ENCODE results near the gene OSBPL2. TPM values are rescaled to one million over a fixed set of nuclear protein-coding genes. Genes with fewer than 3 reads are reported as not detected.

The OSBPL2 gene
- total and polyA plus RNA-seq, 3 experiments from 2014 or later: 24.5 to 24.7 (median 24.6) TPM

- H3K36me3 ChIP-seq (ENCODE audit: insufficient read depth, low read length): no peaks in the 10 kb centered on the region
- Mint-ChIP-seq H3K27ac (no peak overlapping the region), H3K27me3 (no peaks in the 10 kb centered on the region), H3K4me1 (no peaks in the 10 kb centered on the region), H3K4me3 (no peak overlapping the region), H3K9me3 (no peaks in the 10 kb centered on the region), H3K36me3 (peaks cover 0 to 12% (median 0%) of the 10 kb centered on the region in 3 donors)
- ChIA-PET POLR2A (no interaction called here), CTCF (no interaction called here)
- no peak for DNase-seq
- H3K4me1 ChIP-seq (ENCODE audit: insufficient read depth, low read length): no peaks in the 10 kb centered on the region
- H3K4me3 ChIP-seq (ENCODE audit: low read length): no peak overlapping the region
- H3K27ac ChIP-seq (ENCODE audit: low read depth, low read length): no peak overlapping the region
- H3K9me3 ChIP-seq (ENCODE audit: low read length): no peaks in the 10 kb centered on the region
- no peaks in the 10 kb centered on the region for H3K27me3 ChIP-seq (ENCODE audit: insufficient read depth, low read length, poor library complexity, severe bottlenecking)
Measured at GRCh38 chr20:62313021-62313420, 74.7 kb downstream of the OSBPL2 start.

GRCh38 chr20:62313460-62314338 is 75.4 kb downstream of the OSBPL2 start:
- DNase-seq: no peak
- no peaks in the 10 kb centered on the region for H3K4me1 Mint-ChIP-seq
- POLR2A ChIA-PET: no interaction called here
- CTCF ChIA-PET: no interaction called here
- no peaks in the 10 kb centered on the region for H3K27me3 Mint-ChIP-seq
- H3K9me3 ChIP-seq (ENCODE audit: low read length): no peaks in the 10 kb centered on the region
- H3K36me3 ChIP-seq (ENCODE audit: insufficient read depth, low read length): no peaks in the 10 kb centered on the region
- peaks cover 0 to 5% (median 0%) of the 10 kb centered on the region in 3 donors for H3K36me3 Mint-ChIP-seq
- H3K27ac Mint-ChIP-seq: no peak overlapping the region
- H3K27me3 ChIP-seq (ENCODE audit: insufficient read depth, low read length, poor library complexity, severe bottlenecking): no peaks in the 10 kb centered on the region
- H3K4me3 Mint-ChIP-seq: no peak overlapping the region
- no peaks in the 10 kb centered on the region for H3K9me3 Mint-ChIP-seq
- no peak overlapping the region for H3K4me3 ChIP-seq (ENCODE audit: low read length)
- no peak overlapping the region for H3K27ac ChIP-seq (ENCODE audit: low read depth, low read length)
- H3K4me1 ChIP-seq (ENCODE audit: insufficient read depth, low read length): no peaks in the 10 kb centered on the region

- Mint-ChIP-seq H3K4me3 (no peak overlapping the region), H3K4me1 (no peaks in the 10 kb centered on the region), H3K27me3 (no peaks in the 10 kb centered on the region), H3K27ac (no peak overlapping the region), H3K36me3 (no peaks in the 10 kb centered on the region), H3K9me3 (no peaks in the 10 kb centered on the region)
- CTCF ChIA-PET: no interaction called here
- POLR2A ChIA-PET: no interaction called here
- Histone ChIP-seq H3K9me3 (ENCODE audit: low read length) (no peaks in the 10 kb centered on the region), H3K4me3 (ENCODE audit: low read length) (no peak overlapping the region), H3K36me3 (ENCODE audit: insufficient read depth, low read length) (no peaks in the 10 kb centered on the region), H3K27me3 (ENCODE audit: insufficient read depth, low read length, poor library complexity, severe bottlenecking) (no peaks in the 10 kb centered on the region), H3K27ac (ENCODE audit: low read depth, low read length) (no peak overlapping the region), H3K4me1 (ENCODE audit: insufficient read depth, low read length) (no peaks in the 10 kb centered on the region)
- DNase-seq: no peak
Measured at GRCh38 chr20:62314339-62314638, 76.0 kb downstream of the OSBPL2 start.

GRCh38 chr20:62314711-62315302 is 76.5 kb downstream of the OSBPL2 start:
- POLR2A ChIA-PET: no interaction called here

GRCh38 chr20:62315773-62316172 is 77.5 kb downstream of the OSBPL2 start:
- H3K4me3 ChIP-seq (ENCODE audit: low read length): no peak overlapping the region
- H3K4me1 Mint-ChIP-seq: no peaks in the 10 kb centered on the region
- no peak overlapping the region for H3K4me3 Mint-ChIP-seq
- H3K27me3 Mint-ChIP-seq: no peaks in the 10 kb centered on the region
- H3K36me3 Mint-ChIP-seq: no peaks in the 10 kb centered on the region
- no peak for DNase-seq
- no peaks in the 10 kb centered on the region for H3K9me3 ChIP-seq (ENCODE audit: low read length)
- no peak overlapping the region for H3K27ac Mint-ChIP-seq
- no peaks in the 10 kb centered on the region for H3K4me1 ChIP-seq (ENCODE audit: insufficient read depth, low read length)
- no peaks in the 10 kb centered on the region for H3K27me3 ChIP-seq (ENCODE audit: insufficient read depth, low read length, poor library complexity, severe bottlenecking)
- ChIA-PET CTCF (interaction anchor here (1.6 kb wide), 1 partner anchor 15 kb away, joined by 3 read pairs; no protein-coding TSS in a partner anchor), POLR2A (no interaction called here)
- H3K36me3 ChIP-seq (ENCODE audit: insufficient read depth, low read length): no peaks in the 10 kb centered on the region
- no peaks in the 10 kb centered on the region for H3K9me3 Mint-ChIP-seq
- H3K27ac ChIP-seq (ENCODE audit: low read depth, low read length): no peak overlapping the region

More at GRCh38 chr20:62314711-62315302, 76.5 kb downstream of the OSBPL2 start:
- H3K4me3 Mint-ChIP-seq: no peak overlapping the region
- DNase-seq: no peak
- Histone ChIP-seq H3K4me1 (ENCODE audit: insufficient read depth, low read length) (no peaks in the 10 kb centered on the region), H3K36me3 (ENCODE audit: insufficient read depth, low read length) (no peaks in the 10 kb centered on the region), H3K27me3 (ENCODE audit: insufficient read depth, low read length, poor library complexity, severe bottlenecking) (no peaks in the 10 kb centered on the region), H3K4me3 (ENCODE audit: low read length) (no peak overlapping the region), H3K27ac (ENCODE audit: low read depth, low read length) (no peak overlapping the region), H3K9me3 (ENCODE audit: low read length) (no peaks in the 10 kb centered on the region)
- H3K27me3 Mint-ChIP-seq: no peaks in the 10 kb centered on the region
- no peaks in the 10 kb centered on the region for H3K36me3 Mint-ChIP-seq
- H3K27ac Mint-ChIP-seq: no peak overlapping the region
- CTCF ChIA-PET: interaction anchor here (1.6 kb wide), 1 partner anchor 14 kb away, joined by 3 read pairs; no protein-coding TSS in a partner anchor
- no peaks in the 10 kb centered on the region for H3K4me1 Mint-ChIP-seq
- no peaks in the 10 kb centered on the region for H3K9me3 Mint-ChIP-seq

- Histone ChIP-seq H3K4me3 (ENCODE audit: low read length) (no peak overlapping the region), H3K36me3 (ENCODE audit: insufficient read depth, low read length) (no peaks in the 10 kb centered on the region), H3K9me3 (ENCODE audit: low read length) (no peaks in the 10 kb centered on the region), H3K27me3 (ENCODE audit: insufficient read depth, low read length, poor library complexity, severe bottlenecking) (no peaks in the 10 kb centered on the region), H3K4me1 (ENCODE audit: insufficient read depth, low read length) (no peaks in the 10 kb centered on the region), H3K27ac (ENCODE audit: low read depth, low read length) (no peak overlapping the region)
- Mint-ChIP-seq H3K27ac (no peak overlapping the region), H3K27me3 (no peaks in the 10 kb centered on the region), H3K36me3 (no peaks in the 10 kb centered on the region), H3K9me3 (no peaks in the 10 kb centered on the region), H3K4me3 (no peak overlapping the region), H3K4me1 (no peaks in the 10 kb centered on the region)
- ChIA-PET POLR2A (interaction anchor here (0.5 kb wide), 1 partner anchor 14 kb away, joined by 3 read pairs; no protein-coding TSS in a partner anchor), CTCF (interaction anchor here (1.6 kb wide), 1 partner anchor 16 kb away, joined by 3 read pairs; no protein-coding TSS in a partner anchor)
- no peak for DNase-seq
Measured at GRCh38 chr20:62316331-62317166, 78.2 kb downstream of the OSBPL2 start.

- no peaks in the 10 kb centered on the region for H3K4me1 ChIP-seq (ENCODE audit: insufficient read depth, low read length)
- no peak for DNase-seq
- H3K27ac ChIP-seq (ENCODE audit: low read depth, low read length): no peak overlapping the region
- H3K27me3 Mint-ChIP-seq: no peaks in the 10 kb centered on the region
- H3K36me3 ChIP-seq (ENCODE audit: insufficient read depth, low read length): no peaks in the 10 kb centered on the region
- CTCF ChIA-PET: no interaction called here
- H3K4me3 ChIP-seq (ENCODE audit: low read length): no peak overlapping the region
- H3K4me1 Mint-ChIP-seq: no peaks in the 10 kb centered on the region
- H3K27me3 ChIP-seq (ENCODE audit: insufficient read depth, low read length, poor library complexity, severe bottlenecking): no peaks in the 10 kb centered on the region
- no peaks in the 10 kb centered on the region for H3K36me3 Mint-ChIP-seq
- H3K9me3 Mint-ChIP-seq: no peaks in the 10 kb centered on the region
- no peak overlapping the region for H3K4me3 Mint-ChIP-seq
- POLR2A ChIA-PET: no interaction called here
- H3K27ac Mint-ChIP-seq: no peak overlapping the region
- H3K9me3 ChIP-seq (ENCODE audit: low read length): no peaks in the 10 kb centered on the region
Measured at GRCh38 chr20:62317167-62317655, 78.9 kb downstream of the OSBPL2 start.
